ENCODE measurements around the gene CREG2. TPM values are rescaled to one million over a fixed set of nuclear protein-coding genes. Genes with fewer than 3 reads are reported as not detected.

Gene CREG2, protein sequence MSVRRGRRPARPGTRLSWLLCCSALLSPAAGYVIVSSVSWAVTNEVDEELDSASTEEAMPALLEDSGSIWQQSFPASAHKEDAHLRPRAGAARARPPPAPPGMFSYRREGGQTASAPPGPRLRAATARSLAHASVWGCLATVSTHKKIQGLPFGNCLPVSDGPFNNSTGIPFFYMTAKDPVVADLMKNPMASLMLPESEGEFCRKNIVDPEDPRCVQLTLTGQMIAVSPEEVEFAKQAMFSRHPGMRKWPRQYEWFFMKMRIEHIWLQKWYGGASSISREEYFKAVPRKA
- not detected in 2 replicates for total RNA-seq (2014; rRNA removed; shearing (Covaris generic))

DNA sequence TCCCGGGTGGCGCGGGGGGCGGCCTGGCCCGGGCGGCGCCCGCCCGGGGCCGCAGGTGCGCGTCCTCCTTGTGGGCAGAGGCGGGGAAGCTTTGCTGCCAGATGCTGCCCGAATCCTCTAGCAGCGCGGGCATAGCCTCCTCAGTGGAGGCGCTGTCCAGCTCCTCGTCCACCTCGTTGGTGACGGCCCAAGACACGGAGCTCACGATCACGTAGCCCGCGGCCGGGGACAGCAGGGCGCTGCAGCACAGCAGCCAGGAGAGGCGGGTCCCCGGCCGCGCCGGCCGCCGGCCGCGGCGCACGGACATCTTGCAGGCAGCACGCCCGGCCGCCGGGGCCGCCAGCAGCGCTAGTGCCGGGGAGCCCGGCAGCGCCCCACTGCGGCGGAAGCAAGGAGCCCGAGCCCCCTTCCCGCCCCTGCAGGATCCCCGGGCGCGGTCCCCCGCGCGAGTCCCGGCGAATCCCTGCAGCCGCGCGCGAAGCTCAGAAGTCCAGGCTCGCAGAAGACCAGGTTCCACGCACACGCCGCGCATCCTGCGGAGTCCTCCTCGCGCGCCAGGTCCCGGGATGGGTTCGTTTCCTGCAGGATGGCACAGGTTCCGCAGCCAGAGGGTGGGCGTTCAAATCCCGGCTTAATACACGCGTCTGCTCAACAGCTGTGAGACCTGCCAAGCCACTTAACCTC is at the start of gene CREG2:
Gene CREG2 (minus strand): TSS at position 353 of the 684 bp plus-strand sequence. CDS start 46 bp downstream, at position 307.
- DNase-seq (ENCODE audit: low spot score): no peak
- in situ Hi-C loops (cut with HindIII; ENCODE audit: low sequenced_read_pairs): no loop called here

DNA sequence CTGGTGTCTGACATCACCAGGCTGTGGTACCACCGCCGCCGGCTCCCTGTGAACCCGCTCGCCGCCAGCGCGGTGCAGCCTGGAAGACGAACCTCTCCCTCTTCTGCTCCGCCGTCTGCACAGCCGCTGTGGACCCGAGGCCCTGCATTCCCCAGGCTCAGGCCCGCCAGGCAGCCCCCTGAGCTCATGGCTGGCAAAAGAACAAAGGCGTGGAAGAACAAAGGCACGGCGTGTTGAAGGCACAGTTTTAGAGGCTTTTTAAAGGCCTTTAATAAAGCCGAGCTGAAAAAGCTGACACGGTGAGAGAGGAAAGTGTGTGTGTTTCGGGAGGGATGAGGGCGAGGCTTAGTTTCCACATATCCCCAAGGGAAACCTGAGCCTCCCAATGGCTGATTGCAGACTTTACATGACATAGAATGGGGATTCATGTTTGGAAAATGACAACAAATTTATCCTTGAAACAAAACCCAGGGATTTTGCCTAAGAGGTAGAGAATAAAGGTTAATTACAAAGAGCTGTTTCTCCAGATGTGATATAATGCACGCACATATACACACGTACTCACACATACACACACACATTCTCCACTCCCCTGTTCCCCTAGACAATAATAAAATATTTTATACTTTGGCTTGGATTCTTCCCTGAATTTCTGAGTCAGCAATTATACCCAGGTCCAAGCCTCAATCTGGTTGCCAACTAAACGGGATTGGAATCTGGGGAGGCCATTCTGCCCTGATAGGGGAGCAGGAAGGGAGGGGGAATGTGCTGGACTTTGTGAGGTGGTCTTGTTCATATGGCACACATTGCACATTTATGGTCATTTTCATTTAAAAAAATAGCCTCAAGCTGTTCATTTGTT is 47.9 kb upstream of the CREG2 start:
- DNase-seq (ENCODE audit: low spot score): no peak
- in situ Hi-C loops (cut with HindIII; ENCODE audit: low sequenced_read_pairs): no loop called here

DNA sequence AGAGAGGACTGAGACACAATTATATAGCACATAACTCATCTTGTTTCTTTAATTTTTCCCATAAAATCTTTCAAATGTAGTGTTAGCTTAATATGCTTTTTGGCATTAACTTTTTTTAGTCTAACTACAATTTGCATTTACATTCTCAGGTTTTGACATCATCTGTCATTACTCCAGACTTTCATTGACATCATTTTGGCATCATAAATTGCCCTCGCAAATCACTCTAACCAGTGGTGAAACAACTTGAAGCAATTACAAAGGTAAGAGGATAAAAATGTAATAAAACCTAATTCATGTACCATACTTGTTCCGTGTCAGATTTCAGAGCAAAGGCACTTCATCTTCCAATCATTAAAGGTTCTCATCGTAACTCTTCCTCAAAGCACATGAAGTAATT is 46.2 kb upstream of the CREG2 start:
- no peak for DNase-seq (ENCODE audit: low spot score)
- in situ Hi-C loops (cut with HindIII; ENCODE audit: low sequenced_read_pairs): no loop called here

DNA sequence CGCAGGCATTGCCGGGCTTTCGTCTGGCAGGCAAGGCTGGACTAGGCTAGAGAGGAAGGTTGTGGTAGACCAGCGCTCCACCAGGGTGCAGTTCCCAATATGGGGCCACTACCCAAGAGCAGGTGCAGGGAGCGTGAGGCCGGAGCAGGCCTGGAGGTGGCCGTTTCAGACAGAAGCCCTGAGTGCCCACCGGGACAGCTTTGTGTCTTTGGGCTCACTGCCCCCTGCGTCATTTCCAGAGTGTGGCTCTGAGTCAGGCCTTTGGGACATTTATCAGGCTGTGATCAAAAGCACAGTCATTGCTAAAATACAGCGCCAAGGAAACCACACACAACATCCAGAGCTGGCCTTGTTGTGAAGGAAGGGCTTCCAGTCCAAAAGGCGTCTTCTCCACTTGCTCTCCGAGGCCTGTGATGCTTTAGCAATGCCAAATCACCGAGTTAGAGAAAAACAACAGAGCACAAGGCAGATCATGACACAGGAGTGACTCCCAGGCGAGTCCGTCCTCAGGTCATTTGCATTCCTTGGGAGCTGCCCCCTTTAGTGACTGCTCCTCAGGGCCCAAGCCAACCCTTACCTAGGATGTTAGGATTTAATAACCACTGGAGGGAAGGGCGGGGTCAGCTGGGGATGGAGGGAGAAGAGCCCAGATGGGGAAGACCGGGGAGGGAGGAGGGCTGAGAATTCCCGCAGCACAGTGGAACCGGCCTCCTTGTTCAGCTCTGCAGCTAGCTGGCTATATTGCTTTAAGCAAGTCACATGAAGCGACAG is 45.3 kb upstream of the CREG2 start:
- in situ Hi-C loops (cut with HindIII; ENCODE audit: low sequenced_read_pairs): no loop called here
- no peak for DNase-seq (ENCODE audit: low spot score)

DNA sequence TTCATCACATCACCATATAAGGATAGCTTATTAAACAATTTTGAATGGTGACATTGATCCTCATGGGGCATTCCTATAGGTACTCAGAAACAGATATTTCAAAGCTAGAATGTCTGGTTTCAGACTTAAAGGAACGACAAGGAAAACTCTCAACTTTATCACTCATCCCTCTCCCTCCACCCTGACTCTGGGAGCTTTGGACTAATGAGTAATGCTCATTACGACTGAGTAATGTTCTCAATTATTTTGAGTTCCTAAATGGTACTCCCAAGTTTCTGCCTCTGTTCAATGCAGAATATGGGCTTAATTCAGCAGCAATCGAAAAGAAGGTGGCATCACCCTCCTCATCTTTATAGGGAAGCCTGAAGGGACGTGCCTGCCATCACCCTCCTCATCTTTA is 44.2 kb upstream of the CREG2 start:
- in situ Hi-C loops (cut with HindIII; ENCODE audit: low sequenced_read_pairs): no loop called here
- no peak for DNase-seq (ENCODE audit: low spot score)

DNA sequence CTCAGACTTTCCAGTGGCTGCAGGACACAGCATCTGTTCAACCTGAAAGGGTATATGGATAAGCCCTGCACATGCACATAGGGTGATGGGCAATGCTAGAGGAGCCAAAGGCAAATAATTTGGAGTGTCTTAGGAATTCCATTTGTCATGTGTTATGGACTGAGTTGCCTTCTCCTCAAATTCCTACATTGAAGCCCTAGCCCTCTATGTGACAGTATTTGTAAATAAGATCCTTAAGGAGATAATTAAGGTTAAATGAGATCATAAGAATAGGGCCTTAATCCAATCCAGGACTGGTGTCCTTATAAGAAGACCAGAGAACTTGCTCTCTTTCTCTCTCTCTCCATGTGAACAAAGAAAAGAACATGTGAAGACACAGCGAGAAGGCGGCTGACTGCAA is 42.9 kb upstream of the CREG2 start:
- no peak for DNase-seq (ENCODE audit: low spot score)
- in situ Hi-C loops (cut with HindIII; ENCODE audit: low sequenced_read_pairs): no loop called here

DNA sequence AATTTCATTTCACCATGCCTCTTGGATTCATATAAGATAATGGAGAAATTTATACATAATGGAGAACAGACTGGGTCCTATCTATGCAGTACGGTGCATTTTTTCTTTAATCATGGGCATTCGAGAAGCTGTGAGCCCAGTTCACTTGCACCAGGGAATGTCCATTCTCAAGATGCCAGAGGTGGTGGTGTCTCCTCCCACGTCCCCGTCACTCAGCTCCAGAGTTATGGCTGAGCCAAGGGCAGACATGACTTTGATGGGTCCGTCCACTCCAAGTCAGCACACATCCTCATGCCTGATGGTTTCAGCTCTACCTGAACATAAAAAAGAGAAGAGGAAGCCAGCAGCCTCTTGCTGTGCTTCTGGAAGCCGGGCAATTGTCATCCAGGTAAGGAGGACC is 42.1 kb upstream of the CREG2 start:
- no peak for DNase-seq (ENCODE audit: low spot score)
- in situ Hi-C loops (cut with HindIII; ENCODE audit: low sequenced_read_pairs): no loop called here

DNA sequence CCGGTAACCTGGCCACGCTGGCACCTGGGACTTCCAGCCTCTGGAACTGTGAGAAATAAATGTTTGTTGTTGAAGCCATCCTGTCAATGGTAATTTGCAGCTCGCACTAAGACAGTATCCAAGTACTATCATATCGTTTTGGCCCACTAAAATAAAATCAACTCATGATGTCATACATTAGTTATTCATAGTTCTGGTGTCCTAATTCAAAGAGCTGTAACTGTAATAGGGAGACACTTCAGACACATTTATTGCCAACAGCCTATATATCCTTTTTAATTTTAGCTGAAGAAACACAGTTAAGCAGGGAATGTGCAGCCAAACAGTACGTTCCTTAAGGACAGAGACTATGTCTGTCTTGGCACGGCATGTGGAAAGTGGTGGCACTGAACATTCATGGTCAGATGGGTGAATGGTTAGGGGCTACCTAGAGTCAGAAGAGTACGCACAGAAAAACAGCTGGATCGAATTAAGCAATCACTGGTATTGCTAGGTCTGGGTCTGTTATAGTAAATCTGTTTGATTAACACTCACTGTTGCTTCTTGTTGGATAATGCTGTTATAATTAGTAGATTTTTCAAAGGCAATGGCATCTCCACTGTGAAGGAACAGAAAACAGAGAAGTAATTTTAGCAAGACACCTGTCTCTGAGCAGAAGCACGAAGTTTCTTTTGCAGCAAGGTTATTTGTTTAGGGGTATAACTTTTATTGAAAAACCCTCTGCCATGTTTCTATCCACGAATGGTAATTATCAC is 41.3 kb upstream of the CREG2 start:
- no peak for DNase-seq (ENCODE audit: low spot score)
- in situ Hi-C loops (cut with HindIII; ENCODE audit: low sequenced_read_pairs): no loop called here

DNA sequence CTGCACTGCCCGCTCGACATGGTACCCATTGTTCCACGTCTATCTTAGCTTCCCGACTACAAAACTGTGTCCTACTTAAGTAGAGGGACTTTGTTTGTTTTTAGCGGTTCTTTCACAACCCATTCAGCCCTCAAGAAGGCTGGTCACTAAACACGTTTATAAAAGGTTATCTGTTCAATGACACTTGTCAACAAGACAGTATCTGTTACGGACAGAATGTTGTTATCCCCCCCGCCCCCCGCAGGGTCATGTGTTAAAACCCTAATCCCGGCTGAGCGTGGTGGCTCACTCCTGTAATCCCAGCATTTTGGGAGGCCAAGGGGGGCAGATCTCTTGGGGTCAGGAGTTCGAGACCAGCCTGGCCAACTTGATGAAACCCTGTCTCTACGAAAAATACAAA is 40.4 kb upstream of the CREG2 start:
- in situ Hi-C loops (cut with HindIII; ENCODE audit: low sequenced_read_pairs): no loop called here

DNA sequence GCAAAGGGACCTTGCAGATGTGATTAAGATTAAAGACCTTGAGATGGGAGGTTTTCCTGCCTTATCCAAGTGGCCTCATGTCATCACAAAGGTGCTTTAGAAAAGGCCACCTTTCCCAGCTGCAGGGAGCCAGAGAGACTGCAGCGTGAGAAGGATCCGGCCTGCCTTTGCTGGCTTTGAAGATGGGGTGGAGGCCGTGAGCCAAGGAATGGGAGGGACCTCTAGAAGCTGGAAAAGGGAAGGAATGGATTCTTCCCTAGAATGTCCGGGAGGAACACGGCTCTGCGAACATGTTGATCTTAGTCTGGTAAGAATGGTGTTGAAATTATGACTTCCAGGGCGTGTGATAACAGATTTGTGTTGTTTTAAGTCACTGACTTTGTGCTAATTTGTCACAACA is 39.9 kb upstream of the CREG2 start:
- no peak for DNase-seq (ENCODE audit: low spot score)
- in situ Hi-C loops (cut with HindIII; ENCODE audit: low sequenced_read_pairs): no loop called here

More for the DNA sequence above, 40.4 kb upstream of the CREG2 start:
- no peak for DNase-seq (ENCODE audit: low spot score)

DNA sequence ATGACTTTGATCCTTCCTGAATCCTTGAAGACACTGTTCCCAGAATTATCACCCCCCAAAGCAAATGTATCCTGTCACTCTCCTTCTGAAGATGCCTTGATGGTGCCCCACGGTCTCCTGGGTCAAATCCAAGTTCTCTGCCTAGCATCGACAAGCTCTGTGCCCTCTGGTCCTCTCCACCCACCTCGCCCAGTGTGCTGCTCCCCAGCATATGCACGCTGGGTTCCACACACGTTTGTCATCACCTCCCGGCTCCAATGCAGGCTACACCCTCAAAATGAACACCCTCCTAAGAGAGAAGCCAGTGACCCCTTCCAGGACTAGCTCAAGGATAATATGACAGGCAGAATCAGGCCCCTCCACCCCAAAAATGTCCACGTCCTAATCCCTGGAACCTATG is 39.5 kb upstream of the CREG2 start:
- DNase-seq (ENCODE audit: low spot score): no peak
- in situ Hi-C loops (cut with HindIII; ENCODE audit: low sequenced_read_pairs): no loop called here

DNA sequence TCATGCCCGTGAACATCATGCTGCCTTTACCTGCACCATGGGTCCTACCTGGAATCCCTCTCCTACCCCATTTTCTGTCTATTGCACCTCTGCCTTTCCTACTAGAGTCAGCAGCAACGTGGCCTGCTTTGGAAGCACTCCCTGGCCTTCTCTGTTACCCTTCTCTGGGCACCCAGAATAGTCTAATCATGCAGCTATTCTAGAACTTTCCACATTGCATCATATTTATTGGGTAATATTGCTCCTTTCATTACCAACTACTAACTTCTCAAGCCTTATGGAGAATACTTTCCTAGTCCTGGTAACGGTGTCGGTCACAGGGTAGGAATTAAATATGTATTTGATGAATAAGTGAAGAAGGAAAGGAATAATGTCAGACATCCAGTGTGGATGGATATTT is 33.3 kb upstream of the CREG2 start:
- DNase-seq (ENCODE audit: low spot score): no peak
- in situ Hi-C loops (cut with HindIII; ENCODE audit: low sequenced_read_pairs): no loop called here

DNA sequence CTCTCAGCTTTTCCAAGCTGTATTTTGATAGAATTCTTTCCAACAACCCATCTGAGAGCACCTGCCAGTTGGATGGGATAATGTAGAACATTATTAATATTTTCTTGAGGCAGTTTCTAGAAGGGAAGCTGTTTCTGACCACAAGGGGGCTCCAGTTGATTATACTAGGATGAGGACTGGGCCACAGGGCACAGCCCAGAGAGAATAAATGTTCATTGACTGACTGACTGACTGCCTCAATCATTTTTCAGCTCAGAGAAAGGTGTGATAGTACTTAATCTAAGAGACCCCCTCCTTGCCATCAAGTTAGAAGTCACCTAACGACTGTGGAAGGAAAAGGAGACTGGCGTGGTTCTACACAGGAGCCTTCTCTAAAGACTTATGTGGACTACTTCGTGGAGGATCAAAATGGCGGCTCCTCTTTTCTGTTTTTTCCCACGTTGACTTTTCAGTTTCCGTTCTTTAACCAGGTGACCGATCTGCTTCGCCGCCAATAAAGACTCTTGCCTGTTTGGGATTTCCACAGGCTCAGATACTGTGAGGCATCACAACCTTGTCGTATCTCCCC is 31.9 kb upstream of the CREG2 start:
- DNase-seq (ENCODE audit: low spot score): peak; percentile 43
- in situ Hi-C loops (cut with HindIII; ENCODE audit: low sequenced_read_pairs): no loop called here

DNA sequence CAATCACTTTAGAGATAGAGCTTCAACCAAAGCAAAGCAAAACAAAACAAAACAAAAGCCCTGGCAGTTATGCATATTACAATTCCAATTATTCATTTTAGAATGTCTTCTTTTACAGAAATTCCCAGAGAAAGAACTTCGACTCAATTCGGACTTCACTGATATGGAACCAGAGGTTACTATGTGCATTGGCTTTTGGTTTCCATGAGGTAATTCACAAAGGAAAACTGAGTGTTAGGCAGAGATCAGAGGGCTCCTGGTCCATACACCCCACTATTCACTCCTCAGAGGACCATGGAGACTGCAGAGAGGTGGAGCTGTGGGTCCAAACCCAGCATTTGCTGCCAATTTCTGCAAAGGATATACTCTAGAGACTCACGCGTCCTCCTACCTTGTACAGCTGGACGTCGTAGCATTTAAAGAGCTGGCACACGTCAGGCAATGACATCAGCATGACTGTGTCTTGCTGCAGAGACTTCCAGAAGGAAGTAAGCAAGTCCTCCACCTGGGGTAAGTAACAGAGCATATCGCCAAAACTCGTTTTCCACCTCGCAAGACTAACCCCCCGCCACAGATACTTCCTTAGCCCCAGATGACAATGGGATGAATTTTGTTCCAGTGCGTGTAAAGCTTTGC is 31.3 kb upstream of the CREG2 start:
- in situ Hi-C loops (cut with HindIII; ENCODE audit: low sequenced_read_pairs): no loop called here

DNA sequence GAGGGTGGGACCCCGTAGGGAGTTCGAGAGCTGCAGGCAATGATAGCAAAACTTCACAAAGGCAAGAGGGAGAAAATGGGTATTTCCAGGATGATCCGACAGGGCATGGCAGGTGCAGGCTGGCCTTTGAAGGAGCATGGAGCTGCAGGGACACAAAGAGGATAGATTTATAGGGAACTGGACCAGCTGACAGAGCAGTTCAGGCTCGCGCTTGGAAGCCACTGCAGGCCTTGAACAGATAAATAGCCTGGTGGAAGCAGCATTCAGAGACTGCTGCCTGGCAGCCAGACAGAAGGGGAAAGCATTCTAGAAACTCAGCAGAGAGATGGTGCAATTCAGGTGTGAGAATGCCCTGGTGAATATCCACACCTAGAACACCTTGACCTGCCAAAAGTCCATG is 29.3 kb upstream of the CREG2 start:
- in situ Hi-C loops (cut with HindIII; ENCODE audit: low sequenced_read_pairs): no loop called here
- DNase-seq (ENCODE audit: low spot score): no peak

More for the DNA sequence above, 31.3 kb upstream of the CREG2 start:
- DNase-seq (ENCODE audit: low spot score): no peak

DNA sequence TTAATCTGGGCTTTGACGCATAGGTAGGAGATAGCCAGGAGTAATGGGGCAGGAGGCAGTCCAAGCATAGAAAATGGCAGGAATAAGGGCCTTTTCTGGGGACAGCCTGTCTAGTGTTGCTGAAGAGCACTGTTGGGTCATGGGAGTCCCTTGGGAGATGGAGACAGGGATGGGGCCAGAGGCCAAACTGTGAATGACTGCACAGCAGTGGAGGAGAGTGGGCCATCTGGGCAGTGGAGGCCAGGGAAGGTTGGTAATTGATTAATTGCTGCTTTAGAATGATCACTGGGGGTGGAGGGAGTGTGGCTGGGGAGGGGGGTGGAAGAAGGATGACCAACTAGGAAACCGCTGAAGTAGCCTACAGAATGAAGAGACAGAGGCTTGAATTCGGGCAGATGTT is 28.6 kb upstream of the CREG2 start:
- no peak for DNase-seq (ENCODE audit: low spot score)
- in situ Hi-C loops (cut with HindIII; ENCODE audit: low sequenced_read_pairs): no loop called here

DNA sequence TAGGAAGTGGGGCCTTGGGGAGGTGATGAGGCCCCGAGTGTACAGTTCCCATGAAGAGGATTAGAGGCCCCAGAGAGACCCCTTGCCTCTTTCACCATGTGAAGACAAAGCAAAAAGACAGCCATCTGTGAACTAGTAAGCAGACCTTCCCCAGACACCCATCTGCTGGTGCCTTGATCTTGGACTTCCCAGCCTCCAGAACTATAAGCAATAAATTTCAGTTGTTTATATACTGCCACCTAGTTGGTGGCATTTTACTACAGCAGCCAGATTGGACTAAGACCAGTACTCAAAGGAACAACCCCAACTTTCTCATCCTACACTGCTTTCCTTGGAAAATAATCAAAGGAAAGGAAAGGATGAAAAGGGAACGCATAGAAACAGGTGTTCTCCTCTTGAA is 27.9 kb upstream of the CREG2 start:
- DNase-seq (ENCODE audit: low spot score): no peak

DNA sequence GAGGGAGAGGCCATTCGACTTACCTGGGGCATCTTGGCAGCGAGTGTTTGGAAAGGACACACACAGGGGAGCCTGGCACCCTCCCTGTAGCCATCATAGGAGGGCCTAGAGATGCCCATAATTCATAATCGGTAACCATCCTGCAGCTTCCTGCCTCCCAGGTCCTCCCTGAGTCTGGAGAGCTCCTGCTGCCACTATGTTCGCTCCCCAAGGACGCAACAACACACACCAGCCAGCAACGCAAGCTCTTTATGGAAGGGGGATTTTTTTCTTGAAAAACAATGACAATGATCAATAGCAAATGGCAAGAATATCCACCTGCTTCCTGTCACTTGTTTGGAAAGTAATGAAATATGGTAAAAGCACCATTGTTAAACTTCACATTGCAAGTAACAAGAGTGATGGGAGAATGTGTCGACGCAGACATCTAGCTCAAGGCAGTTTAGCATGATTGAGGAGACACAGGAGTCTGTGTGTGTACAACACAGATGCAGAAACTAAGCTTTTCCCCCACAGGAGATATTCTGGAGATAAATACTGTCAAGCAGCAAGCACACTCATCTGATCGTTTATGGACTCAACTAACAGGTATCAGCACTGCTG is 24.9 kb upstream of the CREG2 start:
- in situ Hi-C loops (cut with HindIII; ENCODE audit: low sequenced_read_pairs): no loop called here
- no peak for DNase-seq (ENCODE audit: low spot score)

More for the DNA sequence above, 27.9 kb upstream of the CREG2 start:
- in situ Hi-C loops (cut with HindIII; ENCODE audit: low sequenced_read_pairs): no loop called here

Measured in G401 (cell line).